22Rv1 (cell line): ENCODE measurements around the gene RHAG.
"Not testable (repeated sequence)": the region's sequence is repeated elsewhere in the genome, so short reads cannot be mapped to it uniquely, and the experiment has no call there.

Experiments
- H3K27ac ChIP-seq: fragments of 450-650 bp; 2 replicates; pipeline ENCODE4 v1.5.1; 2017
- CTCF ChIP-seq: fragments of 450-650 bp; IDR thresholded peaks from 2 replicates; pipeline ENCODE4 v1.5.1; 2017; ENCODE audit warnings: mild to moderate bottlenecking
- ZFX ChIP-seq: fragments of 450-650 bp; IDR thresholded peaks from 2 replicates; pipeline ENCODE4 v1.6.1; 2017; ENCODE audit warnings: antibody characterized with exemption, borderline replicate concordance

Gene RHAG

DNA sequence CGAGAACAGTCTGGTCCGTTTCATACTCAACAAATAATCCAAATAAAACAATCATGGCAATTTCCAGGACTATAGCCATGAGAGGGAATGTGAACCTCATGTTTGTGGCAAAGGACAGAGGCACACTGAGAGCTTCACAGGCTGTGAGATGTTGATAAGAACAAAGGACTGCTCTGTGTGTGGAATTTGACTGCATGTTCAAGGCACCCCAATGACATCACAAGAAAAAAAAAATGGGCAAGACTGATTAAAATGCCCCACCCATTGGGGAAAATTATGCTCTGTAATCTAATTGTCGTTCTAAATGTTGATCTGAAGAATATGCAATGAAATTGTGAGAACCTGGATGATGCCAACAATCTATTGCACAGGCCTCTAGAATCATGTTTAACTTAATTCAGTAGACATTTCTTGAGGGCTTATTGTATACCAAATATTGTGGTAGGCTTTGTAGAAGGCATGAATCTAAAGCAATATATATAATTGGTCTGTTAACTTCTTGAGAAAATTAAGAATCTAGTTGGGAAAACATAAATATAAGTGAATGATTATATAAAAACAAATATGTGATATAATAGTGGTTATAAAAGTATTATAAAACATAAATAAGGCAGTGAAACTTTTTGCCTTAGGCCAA is at the start of gene RHAG:
RHAG (minus strand) TSS at position 127 of the 637 bp plus-strand sequence; CDS start at position 100, 27 bp downstream.
- H3K27ac ChIP-seq = no peak within 1 kb of the TSS

GRCh38 chr6:49676671-49677281 is 40.1 kb upstream of the RHAG start:
- H3K27ac ChIP-seq = no peak overlapping the region
- TF ChIP-seq ZFX = no peak
- no peak for TF ChIP-seq CTCF

More for the DNA sequence above, at the start of gene RHAG:
- no peak for TF ChIP-seq CTCF
- TF ChIP-seq ZFX = no peak

- no peak overlapping the region for H3K27ac ChIP-seq
- TF ChIP-seq ZFX (no peak), CTCF (no peak)
These were observed 39.2 kb upstream of the RHAG start for GRCh38 chr6:49675816-49676215.

DNA sequence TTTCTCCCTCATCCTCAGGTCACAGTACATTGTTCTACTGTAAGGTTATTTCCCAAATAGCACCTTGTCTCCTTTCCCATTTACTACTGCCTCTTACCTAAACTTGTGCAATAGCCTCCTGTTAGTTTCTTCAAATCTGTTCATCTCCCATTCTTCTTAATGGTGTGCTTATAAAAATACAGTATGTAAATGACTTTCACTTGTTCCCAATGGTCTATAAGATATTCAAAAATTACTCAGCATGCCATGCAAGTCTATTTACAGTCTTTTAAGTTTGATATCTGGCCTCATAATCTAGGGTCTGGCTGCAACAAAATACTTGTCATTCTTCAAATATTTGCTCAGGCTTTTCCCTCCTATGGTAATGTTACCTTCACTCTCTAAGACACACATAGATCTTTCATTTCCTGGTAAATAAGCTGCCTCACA is 31.5 kb upstream of the RHAG start:
- peak overlapping the region; percentile 68 for H3K27ac ChIP-seq
- no peak for TF ChIP-seq ZFX
- TF ChIP-seq CTCF = no peak

- H3K27ac ChIP-seq = peak overlapping the region; percentile 68
- TF ChIP-seq ZFX = no peak
- TF ChIP-seq CTCF = no peak
These were observed 30.5 kb upstream of the RHAG start for GRCh38 chr6:49666930-49667757.

GRCh38 chr6:49666480-49666879 is 29.8 kb upstream of the RHAG start:
- no peak for TF ChIP-seq CTCF
- no peak for TF ChIP-seq ZFX
- no peak overlapping the region for H3K27ac ChIP-seq

DNA sequence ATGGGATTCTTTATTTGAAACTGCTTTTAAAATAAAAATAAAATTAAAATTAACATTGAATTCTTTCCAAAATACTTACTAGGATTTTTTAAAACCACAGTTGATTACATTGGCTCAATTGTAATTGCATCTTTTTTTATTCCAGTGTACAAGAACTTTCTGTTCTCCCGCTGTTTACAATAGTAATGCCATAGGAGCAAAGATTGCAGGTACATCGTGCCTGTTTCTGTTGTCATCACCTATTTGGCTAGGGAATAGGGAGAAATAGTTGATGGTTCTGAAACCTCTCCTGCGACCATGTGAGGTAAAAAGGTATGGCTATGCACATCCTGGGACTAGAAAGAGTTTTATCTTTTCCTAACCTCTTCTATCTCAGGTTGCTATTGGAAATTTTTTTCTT is 28.2 kb upstream of the RHAG start:
- TF ChIP-seq ZFX = no peak
- no peak for TF ChIP-seq CTCF
- H3K27ac ChIP-seq = peak overlapping the region; percentile 32

GRCh38 chr6:49664054-49664453 is 27.4 kb upstream of the RHAG start:
- not testable (repeated sequence) for H3K27ac ChIP-seq
